Endodermal cell (in vitro differentiated cells): ENCODE data around the gene PNPLA7. TPM values are rescaled to one million over a fixed set of nuclear protein-coding genes. Genes with fewer than 3 reads are reported as not detected.
"Not testable (repeated sequence)": the region's sequence is repeated elsewhere in the genome, so short reads cannot be mapped to it uniquely, and the experiment has no call there.

ENCODE experiments used
- DNase-seq: peaks from one replicate; pipeline ENCODE4 v3.0.0-alpha.2; 2017
- H3K27ac ChIP-seq: 2 replicates; pipeline ENCODE4 v1.5.1; 2013; ENCODE audit warnings: mild to moderate bottlenecking, low read depth, low read length, moderate library complexity
- H3K27me3 ChIP-seq: 2 replicates; pipeline ENCODE4 v1.6.1; 2013; ENCODE audit warnings: mild to moderate bottlenecking, low read length, moderate library complexity; ENCODE audit not compliant: insufficient read depth, control insufficient read depth, poor library complexity, severe bottlenecking
- H3K36me3 ChIP-seq: 2 replicates; pipeline ENCODE4 v1.7.0; 2013; ENCODE audit warnings: mild to moderate bottlenecking, low read length, moderate library complexity; ENCODE audit not compliant: control insufficient read depth, insufficient read depth
- H3K4me1 ChIP-seq: one replicate; pipeline ENCODE4 v1.7.0; 2013; ENCODE audit warnings: low read length; ENCODE audit not compliant: control insufficient read depth, insufficient read depth
- H3K4me3 ChIP-seq: 2 replicates; pipeline ENCODE4 v1.5.1; 2013; ENCODE audit warnings: mild to moderate bottlenecking, low read length, moderate library complexity
- H3K9ac ChIP-seq: 2 replicates; pipeline ENCODE4 v1.6.1; 2013; ENCODE audit warnings: mild to moderate bottlenecking, low read length, moderate library complexity; ENCODE audit not compliant: poor library complexity, severe bottlenecking; ENCODE audit errors: extremely low read depth
- H3K9me3 ChIP-seq: 2 replicates; pipeline ENCODE4 v1.6.1; 2013; ENCODE audit warnings: mild to moderate bottlenecking, low read length, moderate library complexity; ENCODE audit not compliant: control insufficient read depth
- H3K27ac Mint-ChIP-seq: 2 replicates; pipeline ENCODE4 v1.8.0; 2020; ENCODE audit warnings: mixed read lengths
- H3K27me3 Mint-ChIP-seq: 2 replicates; pipeline ENCODE4 v1.8.0; 2021; ENCODE audit warnings: mild to moderate bottlenecking, mixed read lengths; ENCODE audit not compliant: insufficient read depth
- H3K36me3 Mint-ChIP-seq: 2 replicates; pipeline ENCODE4 v1.8.0; 2020; ENCODE audit warnings: low read depth, mixed read lengths
- H3K4me1 Mint-ChIP-seq: 2 replicates; pipeline ENCODE4 v1.8.0; 2020; ENCODE audit warnings: mixed read lengths
- H3K4me3 Mint-ChIP-seq: 2 replicates; pipeline ENCODE4 v1.8.0; 2020; ENCODE audit warnings: mild to moderate bottlenecking, moderate library complexity, mixed read lengths
- H3K9me3 Mint-ChIP-seq: 2 replicates; pipeline ENCODE4 v1.8.0; 2020; ENCODE audit warnings: mild to moderate bottlenecking, mixed read lengths
- WGBS, 2 experiments: methylation state at CpG; one replicate each; pipeline versions ENCODE4 v1.1.5 to v1.1.7; 2013; ENCODE audit warnings: missing lambda C conversion rate in 2 of 2, mixed read lengths in 1 of 2; ENCODE audit not compliant: insufficient coverage in 1 of 2, insufficient read length in 1 of 2; 5-methylcytosine and 5-hydroxymethylcytosine counted together
- total RNA-seq, 2 donors: library from RNA; stranded (reverse); fragmentation: NEBNext Ultra II Directional in 1 of 2; extraction: Animal tissue kit (Norgen Biotek cat#: 25700) in 1 of 2; gene quantifications; 2 replicates in 1 of 2; 3 replicates in 1 of 2; pipeline ENCODE4 v1.2.1, GENCODE V29; 2021
- TF ChIP-seq, protein P1 (sequence below): fragments of 200-600 bp; sonication (generic); conservative IDR thresholded peaks from 2 replicates; pipeline ENCODE4 v1.5.0; 2021; ENCODE audit warnings: antibody characterized with exemption, mild to moderate bottlenecking

PNPLA7 gene
- total RNA-seq, 2 donors from 2014 or later, result 2.0 to 2.4 TPM

DNA sequence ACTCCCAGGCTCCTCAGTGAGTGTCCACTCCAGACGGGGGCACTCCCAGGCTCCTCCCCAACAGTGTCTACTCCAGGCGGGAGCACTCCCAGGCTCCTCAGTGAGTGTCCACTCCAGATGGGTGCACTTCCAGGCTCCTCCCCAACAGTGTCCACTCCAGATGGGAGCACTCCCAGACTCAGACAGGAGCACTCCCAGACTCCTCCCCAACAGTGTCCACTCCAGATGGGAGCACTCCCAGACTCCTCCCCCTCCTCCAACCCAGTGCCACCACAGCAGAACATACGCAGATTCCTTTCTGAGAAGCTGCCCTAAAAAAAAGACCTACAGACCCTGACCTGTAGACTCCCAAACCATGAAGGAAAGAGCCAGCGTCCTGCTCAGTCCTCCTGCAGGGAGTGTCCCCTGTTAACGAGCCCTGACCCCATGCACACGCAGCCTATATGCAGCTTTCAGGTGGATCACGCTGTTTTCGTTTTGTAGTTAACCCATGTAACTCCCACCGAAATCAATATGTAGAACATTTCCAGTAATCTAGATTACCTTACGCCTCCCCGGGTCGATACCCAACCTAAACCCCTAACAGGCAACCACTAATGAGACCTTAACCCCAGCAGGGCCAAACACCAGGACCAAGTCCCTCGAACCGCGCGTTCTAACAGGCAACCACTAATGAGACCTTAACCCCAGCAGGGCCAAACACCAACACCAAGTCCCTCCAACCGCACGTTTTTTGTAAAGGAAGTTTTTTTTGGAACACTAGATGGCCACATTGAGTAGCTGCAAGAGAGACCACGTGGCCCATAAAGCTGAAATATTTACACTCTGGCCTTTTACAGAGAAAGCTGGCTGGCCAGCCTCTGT lies 15.7 kb downstream of the PNPLA7 start:
- Mint-ChIP-seq H3K27ac (no peak overlapping the region), H3K4me3 (no peak overlapping the region)
- DNase-seq, result peak; percentile 72

DNA sequence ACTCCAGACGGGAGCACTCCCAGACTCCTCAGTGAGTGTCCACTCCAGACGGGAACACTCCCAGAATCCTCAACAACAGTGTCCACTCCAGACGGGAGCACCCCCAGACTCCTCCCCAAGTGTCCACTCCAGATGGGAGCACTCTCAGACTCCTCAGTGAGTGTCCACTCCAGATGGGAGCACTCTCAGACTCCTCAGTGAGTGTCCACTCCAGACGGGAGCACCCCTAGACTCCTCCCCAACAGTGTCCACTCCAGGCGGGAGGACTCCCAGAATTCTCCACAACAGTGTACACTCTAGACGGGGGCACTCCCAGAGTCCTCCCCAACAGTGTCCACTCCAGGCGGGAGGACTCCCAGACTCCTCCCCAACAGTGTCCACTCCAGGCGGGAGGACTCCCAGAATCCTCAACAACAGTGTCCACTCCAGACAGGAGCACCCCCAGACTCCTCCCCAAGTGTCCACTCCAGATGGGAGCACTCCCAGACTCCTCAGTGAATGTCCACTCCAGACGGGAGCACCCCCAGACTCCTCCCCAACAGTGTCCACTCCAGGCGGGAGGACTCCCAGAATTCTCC lies 17.2 kb downstream of the PNPLA7 start:
- not testable (repeated sequence) for H3K27ac Mint-ChIP-seq, H3K9me3 ChIP-seq, H3K4me1 Mint-ChIP-seq, H3K27ac ChIP-seq, DNase-seq, H3K4me3 Mint-ChIP-seq, H3K9ac ChIP-seq, H3K4me1 ChIP-seq, H3K9me3 Mint-ChIP-seq, H3K36me3 ChIP-seq, H3K27me3 ChIP-seq, H3K27me3 Mint-ChIP-seq, H3K4me3 ChIP-seq, H3K36me3 Mint-ChIP-seq
- 83 to 89% methylated on average over 3 to 10 of the region's 10 CpGs for WGBS, 2 experiments

More for the DNA sequence above, 15.7 kb downstream of the PNPLA7 start:
- no peaks in the 10 kb centered on the region for H3K36me3 ChIP-seq
- H3K9ac ChIP-seq, result no peak overlapping the region
- no peak overlapping the region for H3K27ac ChIP-seq
- no peak overlapping the region for H3K4me3 ChIP-seq
- Mint-ChIP-seq H3K9me3 (peaks cover 6% of the 10 kb centered on the region), H3K36me3 (peaks cover 5% of the 10 kb centered on the region), H3K27me3 (no peaks in the 10 kb centered on the region), H3K4me1 (peaks cover 1% of the 10 kb centered on the region)
- 70 to 75% methylated on average over 12 to 19 of the region's 19 CpGs for WGBS, 2 experiments
- no peaks in the 10 kb centered on the region for H3K4me1 ChIP-seq
- no peaks in the 10 kb centered on the region for H3K9me3 ChIP-seq
- TF ChIP-seq, protein P1, sequence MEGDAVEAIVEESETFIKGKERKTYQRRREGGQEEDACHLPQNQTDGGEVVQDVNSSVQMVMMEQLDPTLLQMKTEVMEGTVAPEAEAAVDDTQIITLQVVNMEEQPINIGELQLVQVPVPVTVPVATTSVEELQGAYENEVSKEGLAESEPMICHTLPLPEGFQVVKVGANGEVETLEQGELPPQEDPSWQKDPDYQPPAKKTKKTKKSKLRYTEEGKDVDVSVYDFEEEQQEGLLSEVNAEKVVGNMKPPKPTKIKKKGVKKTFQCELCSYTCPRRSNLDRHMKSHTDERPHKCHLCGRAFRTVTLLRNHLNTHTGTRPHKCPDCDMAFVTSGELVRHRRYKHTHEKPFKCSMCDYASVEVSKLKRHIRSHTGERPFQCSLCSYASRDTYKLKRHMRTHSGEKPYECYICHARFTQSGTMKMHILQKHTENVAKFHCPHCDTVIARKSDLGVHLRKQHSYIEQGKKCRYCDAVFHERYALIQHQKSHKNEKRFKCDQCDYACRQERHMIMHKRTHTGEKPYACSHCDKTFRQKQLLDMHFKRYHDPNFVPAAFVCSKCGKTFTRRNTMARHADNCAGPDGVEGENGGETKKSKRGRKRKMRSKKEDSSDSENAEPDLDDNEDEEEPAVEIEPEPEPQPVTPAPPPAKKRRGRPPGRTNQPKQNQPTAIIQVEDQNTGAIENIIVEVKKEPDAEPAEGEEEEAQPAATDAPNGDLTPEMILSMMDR, result peak; percentile 75
- H3K27me3 ChIP-seq, result no peaks in the 10 kb centered on the region

DNA sequence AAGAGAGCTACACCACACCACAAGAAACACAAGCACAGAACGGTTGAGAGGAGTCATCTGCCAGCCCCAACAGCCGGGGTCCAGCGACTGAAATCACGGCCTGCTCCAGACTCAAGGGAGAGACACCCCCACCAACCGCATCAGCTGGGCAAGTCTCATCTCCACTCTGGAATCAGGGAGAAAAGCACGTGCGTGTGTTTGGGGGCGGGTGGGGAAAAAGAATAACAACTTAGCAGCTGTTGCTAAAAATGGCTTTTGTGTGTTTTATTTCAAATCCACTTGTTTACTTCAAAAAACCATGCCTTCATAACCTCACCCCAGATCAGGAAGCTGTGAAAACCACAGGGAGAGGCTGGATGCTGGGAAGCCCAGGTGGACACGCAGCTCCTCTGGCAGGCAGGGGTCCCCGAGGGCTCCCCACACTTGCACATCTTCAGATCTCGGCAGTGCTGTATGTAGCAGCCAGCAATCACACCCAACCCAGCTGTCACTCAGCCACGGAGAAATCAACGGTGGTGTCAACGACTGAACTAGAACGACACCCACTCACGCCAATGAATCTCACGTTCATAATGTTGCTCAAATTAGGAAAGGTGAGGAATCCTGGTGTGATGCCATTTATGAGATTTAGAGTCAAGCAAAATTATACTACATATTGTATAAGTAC lies 19.0 kb downstream of the PNPLA7 start:
- H3K9me3 Mint-ChIP-seq, result peaks cover 6% of the 10 kb centered on the region
- H3K4me1 Mint-ChIP-seq, result peaks cover 1% of the 10 kb centered on the region
- TF ChIP-seq, protein P1, result no peak
- no peaks in the 10 kb centered on the region for H3K27me3 ChIP-seq
- no peak for DNase-seq
- 91 to 100% methylated on average over 6 to 17 of the region's 17 CpGs for WGBS, 2 experiments
- no peaks in the 10 kb centered on the region for H3K4me1 ChIP-seq
- H3K27me3 Mint-ChIP-seq, result no peaks in the 10 kb centered on the region
- no peaks in the 10 kb centered on the region for H3K36me3 ChIP-seq
- no peak overlapping the region for H3K9ac ChIP-seq
- H3K27ac ChIP-seq, result no peak overlapping the region
- H3K4me3 ChIP-seq, result no peak overlapping the region
- H3K27ac Mint-ChIP-seq, result no peak overlapping the region
- H3K36me3 Mint-ChIP-seq, result peaks cover 5% of the 10 kb centered on the region
- H3K4me3 Mint-ChIP-seq, result no peak overlapping the region
- no peaks in the 10 kb centered on the region for H3K9me3 ChIP-seq
